HG03565 (cell line): ENCODE data around the gene TBC1D17.

ENCODE experiments used
- ATAC-seq: cut with Tn5 transposase; IDR thresholded peaks from one replicate; pipeline ENCODE4 v1.9.1; 2021; ENCODE audit warnings: mild to moderate bottlenecking, moderate library complexity; ENCODE audit not compliant: unreplicated experiment

The TBC1D17 gene

DNA sequence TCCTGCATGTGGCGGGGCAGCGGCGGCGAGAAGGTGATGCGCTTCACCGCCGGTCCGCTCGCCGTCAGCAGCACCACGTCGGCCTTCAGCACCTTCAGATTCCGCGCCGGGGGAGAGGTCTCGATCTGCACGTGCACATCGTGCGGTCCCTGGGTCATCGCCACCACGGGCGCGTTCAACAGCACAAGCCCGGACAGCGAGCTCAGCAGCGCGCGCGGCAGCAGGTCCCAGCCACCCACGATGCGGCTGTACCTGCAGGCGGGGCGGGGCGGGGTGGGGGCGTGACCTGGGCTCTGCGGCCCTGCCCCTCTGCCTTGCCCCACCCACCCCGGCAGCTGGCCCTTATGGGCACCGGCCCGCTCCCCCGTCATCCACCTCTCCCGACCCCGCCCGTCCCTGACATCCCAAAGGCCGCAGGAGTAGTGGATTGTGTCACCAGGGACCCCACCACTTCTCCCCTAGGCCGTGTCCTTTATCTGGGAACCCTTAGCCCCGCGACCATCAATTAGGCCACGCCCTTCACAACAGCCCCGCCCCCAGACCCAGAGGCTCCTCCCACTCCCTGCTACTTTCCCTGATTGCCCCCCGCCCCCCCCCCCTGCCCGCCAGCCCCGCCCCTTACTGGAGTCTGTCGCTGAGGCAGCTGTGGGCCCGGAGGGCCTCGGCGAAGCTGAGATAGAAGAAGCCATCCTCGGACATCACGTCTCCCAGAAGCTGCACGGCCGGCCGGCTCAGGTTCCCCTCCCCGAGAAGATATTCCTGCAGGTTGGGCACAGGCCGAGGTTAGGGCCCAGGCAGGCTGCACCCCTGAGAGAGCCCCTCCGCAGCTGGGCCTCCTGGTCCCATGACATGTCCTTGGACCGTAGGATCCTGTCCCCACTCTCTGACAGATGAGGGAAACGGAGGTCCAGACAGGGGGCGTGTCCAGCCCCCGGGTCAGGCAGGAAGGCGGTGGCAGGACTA, 13.1 kb downstream of the TBC1D17 start:
- ATAC-seq: no peak

DNA sequence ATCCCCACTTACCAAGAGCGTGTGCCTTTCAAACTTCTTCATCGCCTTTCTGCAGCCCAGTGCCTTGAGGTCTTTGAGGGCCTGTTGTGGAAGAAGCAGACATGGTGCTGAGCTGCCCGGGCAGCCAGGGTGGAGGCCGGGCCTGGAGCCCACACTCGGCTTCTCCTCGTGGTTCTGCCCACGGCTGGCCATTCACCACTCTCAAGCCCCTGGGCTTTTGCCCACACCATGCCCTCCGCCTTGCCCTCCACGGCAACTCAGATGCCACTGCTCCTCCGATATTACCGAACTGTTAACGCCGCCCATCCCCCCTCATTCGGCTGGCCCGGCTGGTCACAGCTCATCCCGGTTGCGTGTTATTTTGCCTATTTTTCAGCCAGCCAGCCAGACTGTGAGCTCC, 13.9 kb downstream of the TBC1D17 start:
- ATAC-seq: no peak

DNA sequence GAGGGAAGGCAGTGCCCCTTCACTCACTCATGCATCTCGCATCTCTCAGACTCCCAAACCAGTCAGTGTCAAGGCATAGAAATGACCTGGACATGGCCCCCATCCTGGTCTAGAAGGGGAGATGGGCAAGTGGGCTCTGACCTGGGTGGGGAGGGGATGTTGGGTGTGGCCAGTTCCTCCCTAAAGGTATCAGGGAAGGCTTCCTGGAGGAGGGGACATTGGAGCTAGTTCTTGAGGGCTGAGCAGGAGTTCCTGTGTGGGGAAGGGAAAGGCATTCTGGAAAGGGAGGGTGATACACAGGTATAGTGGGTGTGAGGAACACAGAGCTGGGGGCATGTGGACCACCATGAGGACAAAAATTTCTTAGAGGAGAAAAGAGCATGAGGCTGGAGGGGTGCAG, 15.2 kb downstream of the TBC1D17 start:
- no peak for ATAC-seq

DNA sequence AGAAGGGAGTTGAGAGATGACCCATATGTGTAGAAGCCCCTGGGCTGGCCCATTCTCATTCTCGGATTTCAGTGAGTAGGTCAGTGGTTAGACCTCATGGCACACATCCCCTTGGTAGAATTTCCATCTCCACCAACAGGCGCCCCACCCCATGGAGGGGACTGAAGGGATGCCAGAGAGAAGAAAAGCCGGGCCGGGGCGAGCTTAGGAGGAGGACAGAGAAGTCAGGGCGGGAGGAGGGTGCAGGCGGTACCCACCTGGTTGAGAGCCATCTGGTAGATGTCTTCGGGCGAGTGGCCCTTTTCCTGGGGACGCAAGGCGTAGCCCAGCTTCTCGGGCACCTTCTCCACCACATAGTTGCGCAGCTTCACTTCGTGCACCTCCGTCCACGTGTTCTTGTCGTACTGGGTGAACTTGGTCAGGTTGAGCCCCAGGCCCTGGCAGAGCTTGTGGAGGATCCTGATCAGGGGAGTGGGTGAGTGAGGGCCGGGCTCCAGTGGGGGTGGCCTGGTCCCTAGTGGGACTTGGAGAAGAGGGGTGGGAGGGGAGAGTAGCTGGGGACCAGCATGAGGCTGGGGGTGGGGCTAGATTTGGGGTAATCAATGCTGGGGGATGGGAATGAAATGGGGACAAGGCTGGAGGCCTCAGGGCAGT, 16.6 kb downstream of the TBC1D17 start:
- no peak for ATAC-seq

GRCh38 chr19:49894879-49895565, 17.5 kb downstream of the TBC1D17 start:
- ATAC-seq: no peak

DNA sequence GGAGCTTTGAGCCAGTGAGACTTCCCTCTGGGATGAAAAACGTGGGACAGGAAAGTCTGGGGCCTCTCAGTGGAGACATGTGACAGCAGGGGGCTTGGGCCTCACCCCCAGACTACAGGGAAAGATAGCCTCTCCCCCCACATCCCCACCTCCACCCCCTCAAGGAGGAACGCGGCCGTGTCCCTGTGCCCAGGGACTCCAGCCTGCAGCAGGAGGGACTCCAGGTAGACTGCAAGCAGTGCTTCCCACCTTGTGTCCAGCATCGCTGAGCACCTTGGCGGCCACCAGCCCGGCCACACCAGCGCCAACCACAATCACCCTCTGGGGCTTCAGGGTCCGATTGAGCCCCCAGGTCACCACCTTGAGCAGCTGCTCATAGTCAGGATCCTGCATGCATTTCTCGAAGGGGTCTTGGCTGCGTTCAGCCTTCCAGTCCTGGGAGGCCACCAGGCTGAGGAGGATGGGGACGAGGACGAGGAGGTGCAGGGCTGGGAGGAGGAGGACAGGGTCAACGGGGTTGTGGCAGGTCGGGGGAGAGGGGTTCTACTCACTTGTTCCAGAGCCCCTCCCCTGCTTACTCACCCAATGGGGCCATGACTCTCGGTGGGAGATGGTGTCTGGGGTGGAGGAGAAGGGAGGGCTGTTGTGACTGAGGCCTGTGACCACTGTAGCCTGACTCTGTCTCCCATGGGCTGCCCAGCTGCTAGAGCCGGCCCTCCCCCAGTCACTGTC, 18.2 kb downstream of the TBC1D17 start:
- no peak for ATAC-seq

DNA sequence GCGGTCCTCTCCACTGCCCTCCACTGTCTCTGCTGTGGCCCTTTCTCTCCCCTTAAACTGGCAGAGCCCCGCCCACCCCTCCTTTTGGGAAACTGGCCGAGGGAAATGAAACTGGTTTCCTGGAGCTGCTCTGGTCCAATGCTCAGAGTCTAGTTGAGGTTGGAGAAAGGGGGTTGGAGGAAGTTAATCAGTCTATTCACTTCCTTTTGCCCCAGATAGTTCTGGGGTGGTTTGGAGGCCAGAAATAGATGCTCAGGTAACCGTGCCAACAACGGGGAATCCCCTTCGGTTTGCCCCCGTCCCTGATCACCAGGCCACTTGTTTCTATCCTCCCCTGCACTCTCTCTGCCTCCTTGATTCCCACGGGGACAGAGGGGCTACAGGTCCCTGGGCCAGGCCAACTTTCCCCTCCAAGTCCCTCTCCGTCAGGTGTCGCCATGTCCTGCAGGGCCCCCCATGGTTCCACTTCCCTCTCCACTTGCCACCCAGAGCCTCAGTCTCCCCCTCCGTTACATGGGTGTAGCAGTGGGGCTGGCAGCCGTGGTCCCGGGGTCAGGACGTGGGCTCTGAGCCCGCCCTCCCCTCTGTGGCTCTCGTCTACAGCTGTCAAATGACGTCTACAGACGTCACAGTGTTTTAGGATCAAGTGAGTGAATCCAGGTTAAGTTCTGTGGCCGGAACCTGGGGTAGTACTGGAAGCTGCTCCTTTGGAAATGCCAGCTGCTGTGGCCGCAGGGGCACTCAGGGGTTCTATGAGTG, 19.5 kb downstream of the TBC1D17 start, which contains the start of gene IL4I1:
TSS of gene IL4I1 (minus strand) at position 25 of the 759 bp plus-strand sequence. CDS start 727 bp downstream, outside the sequence.
- no peak for ATAC-seq

GRCh38 chr19:49904136-49904535, 26.6 kb downstream of the TBC1D17 start:
- no peak for ATAC-seq

GRCh38 chr19:49906879-49907564, 29.5 kb downstream of the TBC1D17 start:
- ATAC-seq: no peak

GRCh38 chr19:49907745-49908446, 30.4 kb downstream of the TBC1D17 start:
- ATAC-seq: no peak

DNA sequence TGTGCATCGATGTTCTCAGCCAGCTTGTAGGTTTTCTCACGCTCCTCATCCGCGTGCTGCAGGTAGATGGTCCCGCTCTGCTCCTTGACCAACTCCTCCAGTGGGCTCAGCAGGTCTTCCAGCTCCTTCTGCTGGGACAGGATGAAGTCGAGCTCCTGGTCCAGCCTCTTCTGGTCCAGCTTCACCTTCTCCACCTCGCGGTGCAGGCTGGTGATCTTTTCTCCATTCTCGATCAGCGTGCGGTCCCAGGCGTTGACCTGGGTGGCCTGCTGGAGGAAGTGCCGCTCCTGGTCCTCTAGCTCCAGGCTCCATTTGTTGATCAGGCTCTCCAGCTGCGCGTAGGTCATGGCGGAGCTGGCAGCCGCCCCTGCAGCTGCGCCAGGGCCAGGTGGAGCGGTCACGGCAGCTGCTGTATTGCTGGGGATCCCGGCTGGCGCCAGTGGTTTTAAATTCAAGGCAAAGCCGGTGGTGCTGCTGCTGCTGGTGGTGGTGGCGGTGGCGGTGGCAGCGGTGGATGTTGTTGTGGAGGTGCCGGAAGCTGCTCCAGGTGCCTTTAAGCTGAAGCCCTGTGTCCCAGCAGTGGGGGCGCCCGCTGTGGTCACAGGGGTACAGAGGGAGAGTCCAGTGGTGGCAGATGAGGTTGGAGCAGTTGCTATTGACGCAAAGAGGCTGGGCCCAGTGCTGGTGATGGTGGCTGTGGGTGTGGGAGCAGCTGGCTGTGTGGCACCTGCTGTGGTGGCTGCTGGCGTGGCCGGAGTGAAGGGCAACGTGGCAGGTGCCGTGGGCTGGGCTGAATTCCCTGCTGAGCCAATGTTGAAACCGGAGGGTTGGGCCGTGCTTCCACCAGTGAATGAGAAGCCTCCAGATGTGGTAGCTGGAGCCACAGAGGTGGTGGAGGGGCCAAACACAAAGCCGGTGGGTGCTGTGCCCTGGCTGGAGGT, 31.2 kb downstream of the TBC1D17 start:
- no peak for ATAC-seq

- ATAC-seq: no peak
These were observed 32.7 kb downstream of the TBC1D17 start for GRCh38 chr19:49910179-49910578.

- no peak for ATAC-seq
These were observed 34.1 kb downstream of the TBC1D17 start for GRCh38 chr19:49911381-49912145.

DNA sequence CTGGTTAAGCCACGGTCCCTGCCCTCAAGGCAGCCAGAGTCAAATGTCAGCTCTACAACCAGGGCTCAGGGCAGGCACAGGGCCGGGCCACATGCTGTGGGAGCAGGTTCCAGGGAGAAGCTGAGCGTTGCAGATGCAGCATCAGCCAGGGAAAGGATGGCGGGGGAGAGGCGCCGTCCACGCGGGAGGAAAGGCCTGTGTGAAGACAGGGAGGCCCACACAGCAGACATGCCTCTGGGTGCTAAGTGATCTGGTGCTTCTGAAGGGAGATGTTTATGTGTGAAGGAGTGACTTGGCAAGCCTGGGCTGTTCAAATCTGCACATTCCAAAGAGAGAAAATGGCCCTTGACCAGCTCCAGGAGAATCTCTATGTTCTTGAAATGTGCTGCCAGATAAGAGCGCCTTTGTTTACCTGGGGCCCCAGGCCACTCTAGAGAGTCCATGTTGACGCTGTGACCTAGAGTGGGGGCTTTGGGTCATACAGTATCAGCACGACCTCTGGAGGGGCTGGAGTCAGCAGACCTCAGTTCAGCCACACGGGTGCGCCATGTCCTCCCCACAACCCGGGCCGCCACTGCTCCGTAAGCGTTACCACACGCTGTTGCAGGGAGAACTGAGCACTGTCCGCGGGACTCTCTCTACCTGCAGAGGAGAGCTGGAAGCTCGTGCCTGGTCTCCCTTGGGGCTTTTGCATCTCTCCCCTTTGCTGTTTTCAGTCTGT, 35.6 kb downstream of the TBC1D17 start:
- no peak for ATAC-seq

DNA sequence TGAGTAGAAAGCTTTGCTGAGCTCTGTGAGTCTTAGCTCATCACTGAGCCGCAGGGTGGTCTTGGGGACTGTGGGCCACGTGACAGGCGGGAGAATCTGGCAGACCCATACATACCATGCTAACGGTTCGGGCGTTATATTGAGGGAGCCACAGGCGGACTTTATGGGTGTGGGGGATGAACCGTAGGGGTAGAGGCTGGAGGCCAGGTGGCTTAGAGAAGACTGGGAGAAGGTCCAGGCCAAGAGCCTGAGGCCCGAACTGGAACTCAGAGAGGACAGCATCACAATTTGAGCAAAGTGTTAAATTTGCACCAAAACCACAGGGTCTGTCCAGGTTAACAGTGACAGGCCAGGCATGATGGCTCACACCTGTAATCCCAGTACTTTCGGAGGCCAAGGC, 36.2 kb downstream of the TBC1D17 start:
- ATAC-seq: no peak

DNA sequence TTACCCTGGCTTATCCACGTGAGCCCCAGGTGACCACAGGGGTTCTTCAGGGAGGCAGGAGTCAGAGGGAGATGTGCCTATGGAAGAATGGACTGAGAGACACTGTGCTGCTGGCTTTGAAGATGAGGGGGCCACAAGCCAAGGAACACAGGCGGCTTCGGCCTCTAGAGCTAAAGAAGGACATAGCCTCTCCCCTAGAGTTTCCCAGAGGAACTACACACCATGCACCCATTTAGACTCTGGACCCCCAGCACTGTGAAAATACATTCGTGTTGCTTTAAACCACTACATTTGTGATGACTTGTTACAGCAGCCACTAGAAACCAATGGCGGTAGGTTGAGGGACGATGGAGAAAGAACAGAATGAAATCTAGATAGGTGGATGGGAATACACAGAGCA, 37.8 kb downstream of the TBC1D17 start:
- ATAC-seq: no peak
